Measurements from ENCODE around the gene TINAG.
"Not testable (repeated sequence)": the region's sequence is repeated elsewhere in the genome, so short reads cannot be mapped to it uniquely, and the experiment has no call there.

TINAG gene

DNA sequence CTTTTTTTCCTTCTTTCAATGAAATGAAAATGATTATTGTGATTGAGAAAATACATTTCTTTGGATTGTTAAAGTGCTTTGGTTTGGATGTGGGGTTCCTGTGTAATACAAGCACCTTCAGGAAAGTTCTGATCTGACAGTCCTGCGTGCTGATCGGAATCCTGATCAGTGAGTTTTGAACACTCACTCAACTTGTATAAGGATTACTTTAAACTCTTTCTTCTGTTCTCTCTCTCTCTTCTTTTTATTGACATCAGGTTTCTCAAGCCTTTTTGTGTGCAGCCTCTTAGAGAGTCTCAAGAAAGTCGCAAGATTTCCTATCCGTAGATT is 710 bp downstream of the TINAG start:
- no peak for DNase-seq (ENCODE audit: low read depth, low spot score)

DNA sequence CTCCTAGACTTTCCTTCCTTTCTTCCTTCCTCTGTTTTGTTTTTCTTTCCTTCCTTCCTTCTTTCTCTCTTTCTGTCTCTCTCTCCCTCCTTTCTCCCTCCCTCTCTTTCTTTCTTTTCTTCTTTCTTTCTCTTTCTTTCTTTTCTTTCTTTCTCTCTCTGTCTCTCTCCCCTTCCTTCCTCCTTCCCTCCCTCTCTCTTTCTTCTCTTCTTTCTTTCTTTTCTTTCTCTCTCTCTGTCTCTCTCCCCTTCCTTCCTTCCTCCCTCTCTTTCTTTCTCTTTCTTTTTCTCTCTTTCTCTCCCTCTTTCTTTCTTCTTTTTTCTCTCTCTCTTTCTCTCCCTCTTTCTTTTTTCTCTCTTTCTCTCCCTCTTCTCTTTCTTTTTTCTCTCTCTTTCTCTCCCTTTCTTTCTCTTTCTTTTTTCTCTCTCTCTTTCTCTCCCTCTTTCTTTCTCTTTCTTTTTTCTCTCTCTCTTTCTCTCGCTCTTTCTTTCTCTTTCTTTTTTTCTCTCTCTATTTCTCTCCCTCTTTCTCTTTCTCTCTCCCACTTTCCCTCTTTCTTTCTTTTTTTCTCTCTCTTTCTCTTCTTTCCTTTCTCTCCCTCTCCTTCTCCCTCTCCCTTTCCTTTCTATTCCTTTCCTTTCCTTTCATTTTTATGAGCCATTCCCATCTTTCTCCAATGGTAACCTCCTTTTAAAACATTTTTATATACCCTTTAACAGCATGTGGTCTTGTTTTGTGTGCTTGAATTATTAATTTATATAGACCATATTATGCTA is 2.3 kb downstream of the TINAG start:
- no peak for DNase-seq (ENCODE audit: low read depth, low spot score)

- DNase-seq (ENCODE audit: low read depth, low spot score), result no peak
These were observed 7.4 kb downstream of the TINAG start for GRCh38 chr6:54315656-54316055.

DNA sequence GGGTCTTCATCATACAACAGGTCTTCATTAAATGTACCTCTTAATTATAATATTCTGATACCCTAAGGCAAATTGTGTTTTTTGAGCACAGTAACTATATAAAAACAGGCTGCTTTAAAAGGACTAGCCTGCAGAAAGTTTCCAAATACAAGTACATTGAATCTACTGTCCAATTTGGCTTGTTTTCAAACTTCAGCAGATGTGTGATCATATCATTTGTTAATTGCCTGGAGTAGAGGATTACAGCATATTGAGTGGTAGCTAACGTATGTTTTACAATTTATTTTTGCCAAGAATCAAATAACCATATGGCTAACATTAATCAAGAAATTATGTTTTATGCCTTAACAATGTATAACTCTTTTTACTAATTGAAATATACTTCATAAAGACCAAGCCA is 12.6 kb downstream of the TINAG start:
- no peak for DNase-seq (ENCODE audit: low read depth, low spot score)

DNA sequence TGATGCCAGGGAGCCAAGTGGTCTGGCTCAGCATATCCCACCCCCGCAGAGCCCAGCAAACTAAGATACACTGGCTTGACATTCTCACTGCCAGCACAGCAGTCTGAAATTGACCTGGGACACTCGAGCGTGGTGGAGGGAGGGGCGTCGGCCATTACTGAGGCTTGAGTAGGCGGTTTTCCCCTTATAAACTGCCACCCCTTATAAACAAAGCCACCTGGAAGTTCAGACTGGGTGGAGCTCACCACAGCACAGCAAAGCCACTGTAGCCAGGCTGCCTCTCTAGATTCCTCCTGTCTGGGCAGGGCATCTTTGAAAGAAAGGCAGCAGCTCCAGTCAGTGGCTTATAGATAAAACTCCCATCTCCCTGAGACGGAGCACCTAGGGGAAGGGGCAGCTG is 19.4 kb downstream of the TINAG start:
- DNase-seq (ENCODE audit: low read depth, low spot score), result no peak

- not testable (repeated sequence) for DNase-seq (ENCODE audit: low read depth, low spot score)
These were observed 23.3 kb downstream of the TINAG start for GRCh38 chr6:54331571-54331970.

GRCh38 chr6:54335871-54336270 is 27.6 kb downstream of the TINAG start:
- peak; percentile 11 for DNase-seq (ENCODE audit: low read depth, low spot score)

DNA sequence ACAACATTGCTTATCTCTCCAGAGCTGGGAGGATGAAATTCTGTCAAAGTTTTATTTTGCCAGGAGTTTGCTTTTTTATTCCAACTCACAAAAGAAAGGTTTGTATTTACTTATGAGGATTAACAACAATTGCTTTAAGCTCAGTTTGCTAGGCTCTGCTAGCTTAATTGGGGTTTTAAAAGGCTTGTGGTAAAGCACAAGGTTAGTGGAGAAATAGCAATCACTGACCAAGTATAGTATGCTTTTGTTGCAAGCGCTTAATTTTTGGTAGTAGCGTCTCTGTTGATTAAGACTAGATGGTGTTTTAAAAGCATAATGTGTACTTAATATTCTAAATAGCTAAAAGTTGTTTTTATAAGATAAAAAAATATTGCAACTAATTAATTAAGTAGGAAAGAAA is 45.7 kb downstream of the TINAG start:
- DNase-seq (ENCODE audit: low read depth, low spot score), result no peak

DNA sequence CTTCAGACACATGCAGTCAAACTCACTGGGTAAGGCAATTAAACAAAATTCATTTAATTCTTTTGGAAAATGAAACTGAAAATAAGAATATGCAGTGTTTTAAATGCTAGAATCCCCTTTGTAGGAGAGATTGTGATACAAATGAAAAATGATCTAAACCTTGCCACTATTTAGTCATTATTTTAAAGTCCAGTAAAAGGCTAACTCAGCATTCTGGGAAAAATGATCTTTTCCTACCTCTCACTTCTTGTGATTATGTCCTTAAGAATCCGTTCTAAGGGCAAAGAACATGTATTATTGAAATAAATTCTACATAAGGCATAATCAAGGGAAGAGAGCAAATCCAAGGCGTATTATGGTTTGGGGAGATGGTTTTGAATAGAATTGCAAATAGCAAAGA is 46.4 kb downstream of the TINAG start:
- no peak for DNase-seq (ENCODE audit: low read depth, low spot score)

- no peak for DNase-seq (ENCODE audit: low read depth, low spot score)
These were observed 48.9 kb downstream of the TINAG start for GRCh38 chr6:54357141-54357540.

DNA sequence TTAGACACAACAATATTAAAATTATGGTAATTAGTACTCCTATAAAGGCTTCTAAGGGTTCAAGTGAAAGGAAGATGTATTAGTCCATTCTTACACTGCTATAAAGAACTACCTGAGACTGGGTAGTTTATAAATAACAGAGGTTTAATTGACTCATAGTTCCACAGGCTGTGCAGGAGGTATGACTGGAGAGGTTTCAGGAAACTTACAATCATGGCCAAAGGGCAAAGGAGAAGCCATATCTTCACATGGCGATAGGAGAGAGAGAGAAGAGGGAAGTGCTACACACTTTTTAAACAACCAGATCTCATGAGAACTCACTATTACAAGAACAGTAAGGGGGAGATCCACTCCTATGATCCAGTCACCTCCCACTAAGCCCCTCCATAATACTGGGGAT is 52.9 kb downstream of the TINAG start:
- DNase-seq (ENCODE audit: low read depth, low spot score), result no peak

DNA sequence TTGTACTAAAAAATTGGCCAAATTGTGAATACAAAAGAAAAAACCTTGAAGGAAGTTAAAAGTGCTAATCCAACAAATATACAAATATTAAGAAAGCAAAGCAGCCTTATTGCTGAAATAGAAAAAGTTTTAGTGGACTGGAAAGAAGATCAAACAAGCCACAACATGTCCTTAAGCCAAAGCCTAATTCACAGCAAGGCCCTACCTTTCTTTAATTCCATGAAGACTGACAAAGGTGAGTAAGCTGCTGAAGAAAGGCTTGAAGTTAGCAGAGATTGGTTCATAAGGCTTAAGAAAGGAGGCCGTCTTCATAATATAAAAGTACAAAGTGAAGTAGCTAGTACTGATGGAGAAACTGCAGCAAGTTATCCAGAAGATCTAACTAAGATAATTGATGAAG is 53.5 kb downstream of the TINAG start:
- DNase-seq (ENCODE audit: low read depth, low spot score), result no peak

- no peak for DNase-seq (ENCODE audit: low read depth, low spot score)
These were observed 58.6 kb downstream of the TINAG start for GRCh38 chr6:54366667-54367327.

DNA sequence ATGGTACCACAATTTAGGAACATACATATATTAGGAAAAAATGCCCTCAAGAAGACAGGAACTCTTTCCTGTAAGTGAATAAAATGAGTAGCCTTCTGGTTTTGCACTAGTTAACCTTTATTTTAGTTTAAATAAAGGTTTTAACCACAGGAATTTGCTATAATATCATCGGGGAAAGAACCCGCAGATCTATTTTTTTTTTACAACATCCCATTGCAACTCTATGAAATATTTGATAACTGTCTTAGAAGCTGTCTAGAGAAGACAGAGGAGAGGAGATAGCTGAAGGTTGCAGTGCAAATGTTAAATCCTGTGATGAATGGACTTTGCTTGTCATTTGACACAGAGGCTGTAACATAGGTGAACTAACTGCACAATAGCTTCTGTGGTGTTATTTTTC is 69.5 kb downstream of the TINAG start:
- DNase-seq (ENCODE audit: low read depth, low spot score), result no peak

GRCh38 chr6:54386295-54386694 is 78.1 kb downstream of the TINAG start:
- DNase-seq (ENCODE audit: low read depth, low spot score), result no peak

- DNase-seq (ENCODE audit: low read depth, low spot score), result no peak
These were observed 82.1 kb downstream of the TINAG start for GRCh38 chr6:54390362-54390761.

GRCh38 chr6:54391577-54391976 is 83.3 kb downstream of the TINAG start:
- no peak for DNase-seq (ENCODE audit: low read depth, low spot score)

GRCh38 chr6:54403096-54403495 is 94.9 kb downstream of the TINAG start:
- no peak for DNase-seq (ENCODE audit: low read depth, low spot score)

GRCh38 chr6:54404791-54405190 is 96.5 kb downstream of the TINAG start:
- no peak for DNase-seq (ENCODE audit: low read depth, low spot score)

GRCh38 chr6:54411767-54412166 is 103.5 kb downstream of the TINAG start:
- DNase-seq (ENCODE audit: low read depth, low spot score), result no peak

GRCh38 chr6:54415517-54415916 is 107.3 kb downstream of the TINAG start:
- no peak for DNase-seq (ENCODE audit: low read depth, low spot score)

GRCh38 chr6:54419885-54420284 is 111.6 kb downstream of the TINAG start:
- DNase-seq (ENCODE audit: low read depth, low spot score), result no peak

- DNase-seq (ENCODE audit: low read depth, low spot score), result no peak
These were observed 118.8 kb downstream of the TINAG start for GRCh38 chr6:54426995-54427394.

All from brain pericyte (primary cell).